ENCODE measurements around the gene DMBT1. TPM values are rescaled to one million over a fixed set of nuclear protein-coding genes. Genes with fewer than 3 reads are reported as not detected.

The DMBT1 gene
- total RNA-seq, 2 experiments from 2014 or later = not detected

GRCh38 chr10:122638106-122638505 lies 77.6 kb downstream of the DMBT1 start:
- no peak overlapping the region for H3K4me3 Mint-ChIP-seq
- H3K27me3 ChIP-seq (ENCODE audit: control insufficient read depth in 1 of 2, insufficient read depth in 2 of 2, low read length in 2 of 2) = peaks cover 0 to 2% of the 10 kb centered on the region in 2 experiments
- no peaks in the 10 kb centered on the region for H3K4me1 Mint-ChIP-seq (ENCODE audit: low read depth)
- no peaks in the 10 kb centered on the region for H3K9me3 Mint-ChIP-seq
- ATAC-seq (ENCODE audit: poor library complexity) = no peak
- no peaks in the 10 kb centered on the region for H3K36me3 ChIP-seq (ENCODE audit: insufficient read depth, low read length)
- no peak overlapping the region for H3K27ac ChIP-seq (ENCODE audit: low read depth in 1 of 2, low read length in 2 of 2)
- H3K9me3 ChIP-seq (ENCODE audit: control insufficient read depth in 1 of 2, insufficient read depth in 1 of 2, low read length in 2 of 2) = no peaks in the 10 kb centered on the region
- H3K4me1 ChIP-seq (ENCODE audit: insufficient read depth, low read length) = no peaks in the 10 kb centered on the region
- CTCF ChIA-PET = interaction anchor here (0.9 kb wide), 1 partner anchor 18 kb away, joined by 3 read pairs; no protein-coding TSS in a partner anchor
- intact Hi-C loops (cut with DNase I, micrococcal nuclease) = no loop called here
- peak in 1 of 14 experiments; percentile 6 for DNase-seq
- no peaks in the 10 kb centered on the region for H3K36me3 Mint-ChIP-seq (ENCODE audit: low read depth)
- no peak overlapping the region for H3K4me3 ChIP-seq (ENCODE audit: low read length)
- no peak overlapping the region for H3K27ac Mint-ChIP-seq
- POLR2A ChIA-PET = no interaction called here
- no peak for TF ChIP-seq CTCF (IDR thresholded peaks at IDR 0.05)
- H3K27me3 Mint-ChIP-seq = peaks cover 12% of the 10 kb centered on the region

DNA sequence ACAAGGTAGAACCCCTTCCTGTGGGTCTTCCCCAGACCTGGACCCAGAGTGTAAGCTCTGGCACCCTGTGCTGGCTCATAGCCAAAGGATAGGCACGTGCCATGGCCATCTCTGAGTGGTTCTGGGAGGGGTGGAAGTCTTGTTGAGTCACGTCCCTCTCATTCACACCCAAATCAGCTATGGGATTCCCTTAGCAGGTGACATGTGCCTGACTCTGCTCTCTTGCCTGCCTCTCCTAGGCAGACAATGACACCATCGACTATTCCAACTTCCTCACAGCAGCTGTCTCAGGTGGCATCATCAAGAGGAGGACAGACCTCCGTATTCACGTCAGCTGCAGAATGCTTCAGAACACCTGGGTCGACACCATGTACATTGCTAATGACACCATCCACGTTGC lies 79.2 kb downstream of the DMBT1 start:
- Mint-ChIP-seq H3K36me3 (ENCODE audit: low read depth) (no peaks in the 10 kb centered on the region), H3K27ac (no peak overlapping the region), H3K4me1 (ENCODE audit: low read depth) (no peaks in the 10 kb centered on the region), H3K27me3 (peaks cover 8% of the 10 kb centered on the region), H3K9me3 (no peaks in the 10 kb centered on the region), H3K4me3 (no peak overlapping the region)
- ChIA-PET CTCF (no interaction called here), POLR2A (no interaction called here)
- H3K27ac ChIP-seq (ENCODE audit: low read depth in 1 of 2, low read length in 2 of 2) = no peak overlapping the region
- intact Hi-C loops (cut with DNase I, micrococcal nuclease) = no loop called here
- ATAC-seq (ENCODE audit: poor library complexity) (no peak), DNase-seq (peak in 1 of 14 experiments; percentile 11)
- no peak for TF ChIP-seq CTCF (IDR thresholded peaks at IDR 0.05)
- no peaks in the 10 kb centered on the region for H3K4me1 ChIP-seq (ENCODE audit: insufficient read depth, low read length)
- H3K4me3 ChIP-seq (ENCODE audit: low read length) = no peak overlapping the region
- H3K36me3 ChIP-seq (ENCODE audit: insufficient read depth, low read length) = no peaks in the 10 kb centered on the region
- no peaks in the 10 kb centered on the region for H3K9me3 ChIP-seq (ENCODE audit: control insufficient read depth in 1 of 2, insufficient read depth in 1 of 2, low read length in 2 of 2)
- peaks cover 0 to 2% of the 10 kb centered on the region in 2 experiments for H3K27me3 ChIP-seq (ENCODE audit: control insufficient read depth in 1 of 2, insufficient read depth in 2 of 2, low read length in 2 of 2)

- H3K36me3 ChIP-seq (ENCODE audit: insufficient read depth, low read length) = no peaks in the 10 kb centered on the region
- H3K9me3 ChIP-seq (ENCODE audit: control insufficient read depth in 1 of 2, insufficient read depth in 1 of 2, low read length in 2 of 2) = no peaks in the 10 kb centered on the region
- no peak overlapping the region for H3K27ac ChIP-seq (ENCODE audit: low read depth in 1 of 2, low read length in 2 of 2)
- no peak overlapping the region for H3K4me3 Mint-ChIP-seq
- peaks cover 0 to under 1% of the 10 kb centered on the region in 2 experiments for H3K27me3 ChIP-seq (ENCODE audit: control insufficient read depth in 1 of 2, insufficient read depth in 2 of 2, low read length in 2 of 2)
- ChIA-PET POLR2A (no interaction called here), CTCF (no interaction called here)
- TF ChIP-seq CTCF (IDR thresholded peaks at IDR 0.05) = no peak
- no peaks in the 10 kb centered on the region for H3K9me3 Mint-ChIP-seq
- peaks cover 6% of the 10 kb centered on the region for H3K27me3 Mint-ChIP-seq
- no peak overlapping the region for H3K27ac Mint-ChIP-seq
- H3K36me3 Mint-ChIP-seq (ENCODE audit: low read depth) = no peaks in the 10 kb centered on the region
- DNase-seq = no peak
- no peak overlapping the region for H3K4me3 ChIP-seq (ENCODE audit: low read length)
- no peak for ATAC-seq (ENCODE audit: poor library complexity)
- H3K4me1 Mint-ChIP-seq (ENCODE audit: low read depth) = no peaks in the 10 kb centered on the region
- intact Hi-C loops (cut with DNase I, micrococcal nuclease) = no loop called here
- no peaks in the 10 kb centered on the region for H3K4me1 ChIP-seq (ENCODE audit: insufficient read depth, low read length)
These were observed 80.4 kb downstream of the DMBT1 start for GRCh38 chr10:122640921-122641320.

Measured in CD4-positive, alpha-beta T cell (primary cell).